SK-N-MC (cell line): ENCODE data around the gene C12orf76.
"Not testable (repeated sequence)": the region's sequence is repeated elsewhere in the genome, so short reads cannot be mapped to it uniquely, and the experiment has no call there.

ENCODE experiments used
- DNase-seq: peaks from one replicate; pipeline ENCODE4 v3.0.0-alpha.2; 2011; ENCODE audit warnings: low read depth, low spot score
- H3K27ac ChIP-seq: fragments of 200-600 bp; sonication (generic); 2 replicates; pipeline ENCODE4 v1.5.1; 2016; ENCODE audit warnings: mixed run types
- H3K36me3 ChIP-seq: fragments of 200-600 bp; sonication (generic); 2 replicates; pipeline ENCODE4 v1.6.1; 2017; ENCODE audit warnings: antibody characterized with exemption, low read length, mixed read lengths; ENCODE audit not compliant: insufficient read depth
- H3K4me3 ChIP-seq: fragments of 200-600 bp; sonication (generic); 2 replicates; pipeline ENCODE4 v1.5.1; 2016
- H3K9ac ChIP-seq: fragments of 200-600 bp; sonication (generic); 2 replicates; pipeline ENCODE4 v1.8.0; 2017; ENCODE audit warnings: mixed run types, mixed read lengths; ENCODE audit not compliant: insufficient read length
- H3K9me3 ChIP-seq: fragments of 200-600 bp; sonication (generic); 2 replicates; pipeline ENCODE4 v1.6.1; 2017; ENCODE audit warnings: low read depth, mild to moderate bottlenecking, antibody characterized with exemption, low read length, moderate library complexity, mixed read lengths
- EZH2 ChIP-seq: fragments of 200-600 bp; sonication (generic); IDR thresholded peaks from one replicate; pipeline ENCODE4 v1.6.1; 2017; ENCODE audit warnings: antibody characterized with exemption
- FOXP2 ChIP-seq: optimal IDR thresholded peaks from 2 replicates; pipeline ENCODE3; 2011; ENCODE audit warnings: mild to moderate bottlenecking, moderate library complexity; ENCODE audit not compliant: insufficient read depth; ENCODE audit errors: extremely low read length, control extremely low read depth
- POLR2AphosphoS5 ChIP-seq: IDR thresholded peaks from 2 replicates; pipeline ENCODE4 v1.6.1; 2012; ENCODE audit warnings: mild to moderate bottlenecking, low read depth, low read length, borderline replicate concordance

The C12orf76 gene

GRCh38 chr12:110048242-110049027 lies at the start of gene C12orf76:
TSS of gene C12orf76 (minus strand) at chr12:110048522. CDS start at chr12:110048495, 27 bp downstream.
- Histone ChIP-seq H3K27ac (peak within 1 kb of the TSS; percentile 84), H3K9me3 (no peaks in the 10 kb centered on the region), H3K9ac (peak within 1 kb of the TSS; percentile 84), H3K36me3 (no peaks in the 10 kb centered on the region; the same call in 1 of the 2 replicates), H3K4me3 (peak within 1 kb of the TSS; percentile 96)
- TF ChIP-seq FOXP2 (peak; percentile 96), POLR2AphosphoS5 (peak; percentile 85), EZH2 (no peak)
- peak; percentile 95 for DNase-seq

GRCh38 chr12:110093631-110094311 lies 45.4 kb upstream of the C12orf76 start:
- no peak for DNase-seq
- Histone ChIP-seq H3K9ac (no peak overlapping the region), H3K4me3 (no peak overlapping the region), H3K27ac (no peak overlapping the region), H3K36me3 (no peaks in the 10 kb centered on the region), H3K9me3 (no peaks in the 10 kb centered on the region)
- TF ChIP-seq POLR2AphosphoS5, result no peak
- no peak for TF ChIP-seq FOXP2
- no peak for TF ChIP-seq EZH2

GRCh38 chr12:110091136-110091711 lies 42.9 kb upstream of the C12orf76 start:
- H3K4me3 ChIP-seq, result no peak overlapping the region
- no peak for DNase-seq
- H3K9ac ChIP-seq, result no peak overlapping the region

GRCh38 chr12:110090266-110091135 lies 42.2 kb upstream of the C12orf76 start:
- Histone ChIP-seq H3K36me3 (no peaks in the 10 kb centered on the region), H3K9me3 (no peaks in the 10 kb centered on the region), H3K4me3 (no peak overlapping the region), H3K27ac (no peak overlapping the region), H3K9ac (no peak overlapping the region)
- TF ChIP-seq FOXP2, result no peak
- no peak for TF ChIP-seq POLR2AphosphoS5
- TF ChIP-seq EZH2, result no peak
- DNase-seq, result no peak

More at GRCh38 chr12:110091136-110091711, 42.9 kb upstream of the C12orf76 start:
- Histone ChIP-seq H3K36me3 (no peaks in the 10 kb centered on the region), H3K9me3 (no peaks in the 10 kb centered on the region), H3K27ac (no peak overlapping the region)
- TF ChIP-seq POLR2AphosphoS5, result no peak
- TF ChIP-seq EZH2, result no peak
- TF ChIP-seq FOXP2, result no peak

GRCh38 chr12:110088936-110089335 lies 40.6 kb upstream of the C12orf76 start:
- H3K36me3 ChIP-seq, result no peaks in the 10 kb centered on the region
- no peaks in the 10 kb centered on the region for H3K9me3 ChIP-seq
- no peak overlapping the region for H3K27ac ChIP-seq
- H3K4me3 ChIP-seq, result no peak overlapping the region
- no peak overlapping the region for H3K9ac ChIP-seq
- no peak for DNase-seq
- TF ChIP-seq EZH2 (no peak), FOXP2 (no peak), POLR2AphosphoS5 (no peak)

- not testable (repeated sequence) for H3K9me3 ChIP-seq, H3K36me3 ChIP-seq, H3K4me3 ChIP-seq, H3K9ac ChIP-seq, H3K27ac ChIP-seq, DNase-seq
Observed at GRCh38 chr12:110088216-110088615, 39.9 kb upstream of the C12orf76 start.

- Histone ChIP-seq H3K9ac (no peak overlapping the region), H3K36me3 (no peaks in the 10 kb centered on the region), H3K4me3 (no peak overlapping the region), H3K27ac (no peak overlapping the region), H3K9me3 (no peaks in the 10 kb centered on the region)
- no peak for DNase-seq
- TF ChIP-seq FOXP2 (no peak), POLR2AphosphoS5 (no peak), EZH2 (no peak)
Observed at GRCh38 chr12:110084314-110085015, 36.1 kb upstream of the C12orf76 start.
